GM18517 (cell line): ENCODE results near the gene ELOVL6.

Experiments used
- ATAC-seq: cut with Tn5 transposase; IDR thresholded peaks from one replicate; pipeline ENCODE4 v1.9.1; 2021; ENCODE audit warnings: mild to moderate bottlenecking, moderate library complexity; ENCODE audit not compliant: unreplicated experiment

ELOVL6 gene

DNA sequence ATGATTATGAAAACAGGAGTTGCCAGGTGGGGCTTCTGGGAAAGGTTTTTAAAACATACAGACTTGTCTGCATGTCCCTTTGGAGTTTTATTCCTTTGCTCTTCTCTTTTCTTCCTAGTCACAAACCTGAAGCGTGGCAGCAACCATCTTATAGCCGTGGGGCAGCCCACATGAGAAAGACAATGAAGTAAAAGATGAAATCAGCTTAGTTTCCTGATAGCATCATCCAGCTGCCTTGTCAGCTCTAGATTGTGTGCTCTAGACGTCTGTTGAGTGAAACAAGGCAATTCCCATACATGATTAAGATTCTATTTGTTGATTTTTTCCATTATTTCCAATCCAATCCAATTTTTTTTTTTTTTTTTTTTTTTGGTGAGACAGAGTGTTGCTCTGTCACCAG is 68.9 kb downstream of the ELOVL6 start:
- no peak for ATAC-seq

DNA sequence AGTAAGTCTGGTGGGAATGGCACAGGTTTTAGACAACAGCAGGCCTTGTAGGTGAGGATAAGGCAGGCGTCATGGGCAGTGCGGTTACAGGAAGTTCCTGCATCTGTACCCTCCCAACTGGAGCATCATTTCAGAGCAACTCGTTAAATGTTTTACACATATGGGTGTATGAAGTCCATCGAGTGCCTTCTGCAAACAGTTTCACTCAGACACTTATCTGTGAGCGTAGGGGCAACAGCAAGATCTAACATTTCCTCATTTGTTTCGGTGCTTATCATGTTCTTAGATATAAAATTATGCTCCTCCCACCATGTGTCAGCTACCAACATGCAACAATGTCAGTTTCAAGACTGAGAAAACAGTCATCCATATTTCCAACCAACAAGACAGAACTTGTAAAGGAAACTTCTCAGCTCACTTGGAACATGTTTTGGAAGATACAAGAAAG is 69.9 kb downstream of the ELOVL6 start:
- ATAC-seq: no peak

GRCh38 chr4:110128029-110128428 is 70.4 kb downstream of the ELOVL6 start:
- no peak for ATAC-seq

GRCh38 chr4:110124711-110125110 is 73.7 kb downstream of the ELOVL6 start:
- ATAC-seq: peak; percentile 61

- ATAC-seq: no peak
These were observed 76.2 kb downstream of the ELOVL6 start for GRCh38 chr4:110122201-110122600.

GRCh38 chr4:110120506-110120905 is 77.9 kb downstream of the ELOVL6 start:
- no peak for ATAC-seq

DNA sequence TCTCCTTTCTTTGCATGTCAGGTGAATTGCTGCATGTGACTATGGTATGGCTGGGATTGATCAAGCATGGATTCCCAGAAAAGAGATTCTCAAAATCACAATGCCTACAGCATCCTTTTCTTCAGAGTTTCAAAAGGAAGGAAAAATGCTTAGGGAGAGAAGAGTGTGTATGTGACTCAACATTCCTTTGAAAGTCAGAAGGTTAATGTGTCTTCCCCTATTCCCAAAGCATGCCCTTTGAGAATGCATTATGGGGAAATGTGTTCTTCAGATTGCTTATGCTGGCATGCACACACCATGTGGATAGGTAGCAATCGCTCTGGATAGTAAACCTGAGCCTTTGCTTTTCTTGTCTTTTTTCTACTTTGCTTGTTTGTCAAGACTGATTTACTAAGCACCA is 78.5 kb downstream of the ELOVL6 start:
- ATAC-seq: no peak

DNA sequence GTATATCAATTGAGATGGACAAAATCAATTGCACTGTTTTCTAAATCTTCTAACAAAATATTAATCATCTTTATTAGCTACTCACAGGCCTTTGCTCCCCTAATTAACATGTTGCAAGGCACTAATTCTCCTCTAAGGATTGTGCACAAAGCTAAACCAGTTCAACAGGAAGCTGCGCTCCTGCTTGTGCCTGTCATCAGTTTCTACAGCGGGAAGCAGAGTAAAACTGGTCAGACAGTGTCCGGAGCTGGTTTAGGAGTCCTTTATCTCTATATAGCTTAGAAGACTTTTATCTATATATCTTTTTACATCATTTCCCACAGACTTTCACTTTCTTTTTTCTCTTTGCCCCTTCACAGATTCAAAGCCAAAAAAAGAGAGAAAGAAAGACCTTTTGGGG is 79.1 kb downstream of the ELOVL6 start:
- no peak for ATAC-seq

GRCh38 chr4:110112056-110112455 is 86.4 kb downstream of the ELOVL6 start:
- no peak for ATAC-seq

- no peak for ATAC-seq
These were observed 89.0 kb downstream of the ELOVL6 start for GRCh38 chr4:110109455-110109854.

DNA sequence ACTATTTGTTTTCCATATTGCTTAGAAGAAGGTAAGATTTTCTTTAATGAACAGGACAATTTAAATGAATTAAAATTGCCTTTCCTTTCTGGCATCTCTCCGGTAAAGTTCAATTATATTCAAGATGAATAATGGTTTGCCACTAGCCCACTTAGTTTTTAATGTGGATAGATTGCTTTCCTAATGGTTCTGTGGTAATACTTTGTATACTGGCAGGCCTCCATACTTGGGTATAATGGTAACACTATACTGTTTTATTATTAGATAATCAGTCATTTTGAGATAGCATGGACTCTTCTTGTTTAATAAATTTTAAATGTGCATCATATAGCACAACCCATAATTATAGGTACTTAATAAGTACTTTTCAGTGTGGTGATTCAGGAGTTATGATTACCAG is 89.5 kb downstream of the ELOVL6 start:
- no peak for ATAC-seq

- peak; percentile 80 for ATAC-seq
These were observed 90.0 kb downstream of the ELOVL6 start for GRCh38 chr4:110108422-110108821.

DNA sequence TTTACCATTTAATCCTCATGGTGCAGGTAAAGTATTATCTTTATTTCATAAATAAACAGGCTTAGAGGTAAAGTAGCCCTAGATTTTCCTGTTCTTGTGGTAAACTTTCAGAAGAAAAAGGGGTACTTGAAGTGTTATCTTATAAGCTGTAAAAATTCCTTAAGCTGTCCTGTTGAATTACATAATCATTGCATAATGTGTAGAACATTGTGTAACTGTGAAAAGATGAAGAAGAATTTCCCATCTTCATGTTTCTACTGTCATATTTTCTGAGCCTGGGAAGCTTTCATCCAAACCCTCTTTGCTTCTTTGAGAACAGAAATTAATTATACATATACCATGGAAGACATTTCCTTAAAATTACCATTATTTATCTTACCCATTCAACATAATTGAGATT is 90.5 kb downstream of the ELOVL6 start:
- no peak for ATAC-seq

GRCh38 chr4:110106931-110107296 is 91.5 kb downstream of the ELOVL6 start:
- ATAC-seq: peak; percentile 78

- ATAC-seq: no peak
These were observed 93.8 kb downstream of the ELOVL6 start for GRCh38 chr4:110104661-110105060.

GRCh38 chr4:110099638-110100037 is 98.8 kb downstream of the ELOVL6 start:
- no peak for ATAC-seq

GRCh38 chr4:110096405-110096804 is 102.0 kb downstream of the ELOVL6 start:
- no peak for ATAC-seq

DNA sequence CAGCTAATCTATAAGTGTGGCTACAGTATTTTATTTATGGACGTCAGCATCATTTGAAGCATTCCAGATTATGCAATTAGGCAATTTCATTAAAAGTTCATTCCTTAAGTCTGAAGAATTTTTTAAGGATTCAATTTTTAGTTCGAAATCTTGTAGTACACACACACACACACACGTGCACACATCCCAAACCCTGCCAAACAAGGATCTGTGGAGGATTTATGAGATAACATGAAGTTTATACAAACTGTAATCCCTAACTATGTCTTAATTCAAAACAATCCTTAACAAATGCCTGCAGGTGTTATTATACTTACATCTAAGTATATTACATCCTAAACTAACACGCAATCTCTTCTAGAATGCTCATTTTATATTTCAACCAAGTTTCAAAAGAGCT is 105.8 kb downstream of the ELOVL6 start:
- ATAC-seq: no peak

GRCh38 chr4:110091434-110092140 is 106.8 kb downstream of the ELOVL6 start:
- ATAC-seq: no peak

- ATAC-seq: peak; percentile 91
These were observed 109.7 kb downstream of the ELOVL6 start for GRCh38 chr4:110088670-110089069.

- no peak for ATAC-seq
These were observed 111.2 kb downstream of the ELOVL6 start for GRCh38 chr4:110087070-110087708.

DNA sequence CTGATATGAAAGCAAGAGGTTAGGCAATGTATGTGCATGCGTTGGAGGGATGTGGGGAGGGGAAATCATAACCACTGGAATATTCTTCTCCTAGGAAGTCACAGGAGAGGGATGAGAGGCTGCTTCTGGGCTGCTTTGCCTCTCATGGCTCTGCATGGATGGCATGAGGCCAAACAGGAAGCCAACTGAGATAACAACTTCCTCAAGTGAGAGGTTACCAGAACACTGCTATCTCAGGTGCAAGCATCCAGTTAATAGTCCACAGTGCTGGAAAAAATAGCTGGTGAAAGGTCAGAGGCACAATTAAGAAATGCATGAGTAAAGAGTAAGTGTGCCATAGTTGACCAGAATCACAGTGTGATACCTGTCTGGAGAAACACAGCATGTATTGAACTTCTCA is 113.3 kb downstream of the ELOVL6 start:
- no peak for ATAC-seq

DNA sequence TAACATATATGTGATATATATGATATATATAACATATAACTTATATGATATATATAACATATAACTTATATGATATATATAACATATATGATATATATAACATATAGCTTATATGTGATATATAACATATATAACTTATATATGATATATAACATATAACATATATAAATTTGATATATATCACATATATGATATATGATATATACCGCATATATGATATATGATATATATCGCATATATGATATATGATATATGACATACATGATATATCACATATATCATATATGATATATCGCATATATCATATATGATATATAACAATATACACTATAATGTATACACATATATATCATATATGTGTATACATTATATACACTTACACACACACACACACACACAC is 114.3 kb downstream of the ELOVL6 start:
- no peak for ATAC-seq
